Measurements from ENCODE around the gene RHEBL1. TPM values are rescaled to one million over a fixed set of nuclear protein-coding genes. Genes with fewer than 3 reads are reported as not detected.

RHEBL1 gene
- total RNA-seq, 1 donor from 2014 or later, result 0.72 TPM

DNA sequence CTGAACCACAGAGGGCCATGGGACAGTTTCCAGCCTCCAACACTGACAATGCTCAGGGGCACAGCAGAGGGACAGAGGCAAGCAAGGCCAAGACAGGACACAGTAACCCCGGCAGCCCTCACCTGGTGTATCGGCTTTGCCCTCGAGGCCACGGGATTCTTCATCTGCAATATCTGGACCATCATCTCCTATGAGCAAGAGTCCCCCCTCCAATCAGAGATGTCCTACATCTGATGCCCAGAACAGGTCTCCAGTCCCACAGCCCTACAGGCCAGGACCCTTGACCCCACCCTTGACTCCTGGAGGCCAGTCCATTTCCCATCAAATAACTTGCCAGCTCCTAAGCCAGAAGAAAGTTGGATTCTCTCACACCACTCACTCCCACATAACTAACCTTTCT is 26.5 kb downstream of the RHEBL1 start:
- no peak for TF ChIP-seq CTCF (IDR thresholded peaks at IDR 0.05; ENCODE audit: unreplicated experiment)
- no peaks in the 10 kb centered on the region for H3K9me3 Mint-ChIP-seq (ENCODE audit: low read depth)
- no peaks in the 10 kb centered on the region for H3K27me3 Mint-ChIP-seq
- no peak overlapping the region for H3K4me3 Mint-ChIP-seq (ENCODE audit: low read depth)
- H3K36me3 Mint-ChIP-seq (ENCODE audit: insufficient read depth), result peaks cover 22% of the 10 kb centered on the region
- no peak for DNase-seq (ENCODE audit: low spot score, unreplicated experiment)
- H3K4me1 Mint-ChIP-seq (ENCODE audit: low read depth), result no peaks in the 10 kb centered on the region
- H3K27ac Mint-ChIP-seq, result no peak overlapping the region

DNA sequence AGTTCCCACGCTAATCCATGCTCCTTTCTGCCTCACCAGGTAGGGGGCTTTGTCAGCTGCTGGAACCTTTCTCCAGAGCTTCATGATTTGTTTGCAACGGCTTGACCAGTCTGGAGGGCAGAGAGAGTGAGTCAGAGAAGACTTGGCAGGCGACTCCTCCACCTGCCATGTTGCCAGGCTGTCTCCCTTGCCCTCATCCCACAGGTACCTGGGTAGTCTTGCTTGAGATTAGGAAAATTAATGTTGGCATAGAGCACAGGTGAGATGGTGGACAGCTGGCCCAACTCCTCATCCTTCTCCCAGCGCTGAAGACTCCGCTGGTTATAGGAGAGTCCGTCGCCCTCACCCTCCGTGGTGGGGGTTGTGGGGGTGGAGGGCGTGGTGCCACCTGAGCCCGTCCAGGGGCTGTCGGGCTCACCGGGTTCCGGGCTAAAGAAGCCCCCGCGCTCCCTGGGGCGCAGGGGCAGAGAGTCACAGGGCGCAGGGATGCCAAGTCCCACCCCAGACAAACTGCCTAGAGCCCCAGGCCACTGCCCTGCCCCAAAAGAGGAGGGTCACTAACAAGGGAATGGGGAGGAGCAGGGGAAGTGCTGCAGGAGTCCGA is 27.8 kb downstream of the RHEBL1 start:
- TF ChIP-seq CTCF (IDR thresholded peaks at IDR 0.05; ENCODE audit: unreplicated experiment), result no peak
- no peak for DNase-seq (ENCODE audit: low spot score, unreplicated experiment)
- Mint-ChIP-seq H3K4me1 (ENCODE audit: low read depth) (no peaks in the 10 kb centered on the region), H3K27ac (no peak overlapping the region), H3K36me3 (ENCODE audit: insufficient read depth) (peaks cover 18% of the 10 kb centered on the region), H3K9me3 (ENCODE audit: low read depth) (no peaks in the 10 kb centered on the region), H3K27me3 (no peaks in the 10 kb centered on the region), H3K4me3 (ENCODE audit: low read depth) (no peak overlapping the region)

GRCh38 chr12:49041036-49041880 is 28.5 kb downstream of the RHEBL1 start:
- no peaks in the 10 kb centered on the region for H3K4me1 Mint-ChIP-seq (ENCODE audit: low read depth)
- no peak for DNase-seq (ENCODE audit: low spot score, unreplicated experiment)

GRCh38 chr12:49040364-49040855 is 29.4 kb downstream of the RHEBL1 start:
- Mint-ChIP-seq H3K4me3 (ENCODE audit: low read depth) (no peak overlapping the region), H3K27ac (no peak overlapping the region), H3K4me1 (ENCODE audit: low read depth) (no peaks in the 10 kb centered on the region), H3K27me3 (no peaks in the 10 kb centered on the region), H3K9me3 (ENCODE audit: low read depth) (no peaks in the 10 kb centered on the region), H3K36me3 (ENCODE audit: insufficient read depth) (peaks cover 16% of the 10 kb centered on the region)
- TF ChIP-seq CTCF (IDR thresholded peaks at IDR 0.05; ENCODE audit: unreplicated experiment), result no peak
- no peak for DNase-seq (ENCODE audit: low spot score, unreplicated experiment)

More at GRCh38 chr12:49041036-49041880, 28.5 kb downstream of the RHEBL1 start:
- no peaks in the 10 kb centered on the region for H3K9me3 Mint-ChIP-seq (ENCODE audit: low read depth)
- peaks cover 18% of the 10 kb centered on the region for H3K36me3 Mint-ChIP-seq (ENCODE audit: insufficient read depth)
- TF ChIP-seq CTCF (IDR thresholded peaks at IDR 0.05; ENCODE audit: unreplicated experiment), result no peak
- H3K4me3 Mint-ChIP-seq (ENCODE audit: low read depth), result no peak overlapping the region
- H3K27me3 Mint-ChIP-seq, result no peaks in the 10 kb centered on the region
- H3K27ac Mint-ChIP-seq, result no peak overlapping the region

DNA sequence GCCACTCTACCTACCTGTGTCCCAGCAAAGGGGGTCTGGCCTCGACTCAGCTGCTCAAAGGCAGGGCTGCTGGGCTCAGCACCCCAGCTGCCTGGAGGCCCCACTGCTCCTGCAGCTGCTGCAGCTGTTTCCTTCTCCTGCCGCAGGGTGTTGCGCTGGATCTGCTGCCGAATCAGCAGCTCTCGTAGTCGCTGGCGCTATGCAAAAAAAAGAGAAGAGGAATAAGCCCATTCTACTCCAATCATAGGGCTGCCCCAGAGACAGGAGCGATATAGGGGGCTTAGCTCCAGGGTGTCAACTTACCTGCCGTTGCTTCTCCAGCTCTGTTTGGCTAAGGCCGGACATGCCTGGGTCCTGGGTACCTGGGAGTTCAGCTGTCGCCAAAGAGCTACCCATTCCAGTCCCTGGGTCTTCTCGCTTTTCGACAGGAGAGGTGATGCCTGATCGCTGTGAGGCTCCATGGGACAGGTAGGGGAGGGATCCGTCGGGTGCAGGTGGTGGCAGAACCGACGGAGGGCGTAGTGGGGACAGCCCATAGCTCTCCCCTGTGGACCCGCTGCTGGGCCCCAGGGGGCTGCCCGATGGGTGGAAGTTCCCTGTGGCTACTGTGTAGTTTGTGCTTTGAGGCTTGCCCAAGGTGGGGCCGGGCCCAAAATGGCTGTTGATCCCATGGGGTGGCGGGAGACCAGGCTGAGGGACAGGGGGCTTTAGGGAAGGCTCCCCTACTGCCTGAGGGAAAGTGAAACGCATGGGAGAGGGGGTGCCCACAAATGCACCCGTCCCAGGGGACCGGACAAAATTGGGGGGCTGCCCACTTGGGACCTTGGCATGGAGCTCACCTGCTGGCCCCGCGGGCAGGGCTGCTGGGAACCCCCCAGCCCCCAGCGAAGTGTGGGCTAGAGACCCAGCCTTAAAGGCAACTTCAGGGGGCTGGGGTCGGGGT is 30.1 kb downstream of the RHEBL1 start:
- Mint-ChIP-seq H3K36me3 (ENCODE audit: insufficient read depth) (peaks cover 16% of the 10 kb centered on the region), H3K4me3 (ENCODE audit: low read depth) (no peak overlapping the region), H3K4me1 (ENCODE audit: low read depth) (no peaks in the 10 kb centered on the region), H3K27ac (no peak overlapping the region), H3K9me3 (ENCODE audit: low read depth) (no peaks in the 10 kb centered on the region), H3K27me3 (no peaks in the 10 kb centered on the region)
- TF ChIP-seq CTCF (IDR thresholded peaks at IDR 0.05; ENCODE audit: unreplicated experiment), result no peak
- no peak for DNase-seq (ENCODE audit: low spot score, unreplicated experiment)

Measured in progenitor cell of endocrine pancreas (in vitro differentiated cells).